SK-N-SH treated with all-trans-retinoic acid at 6 μM for 48 hours (cell line): Measurements from ENCODE around the gene EMD.

Experiments used
- ATAC-seq: fragments of 200-7000 bp; cut with Tn5 transposase; 3 replicates; pipeline ENCODE4 v1.9.1; 2020; ENCODE audit warnings: mild to moderate bottlenecking, moderate library complexity
- ARNTL ChIP-seq: fragments of 450-650 bp; formaldehyde crosslinking; IDR thresholded peaks from 2 replicates; pipeline ENCODE4 v1.5.0; 2020; ENCODE audit warnings: low read depth, mild to moderate bottlenecking, moderate library complexity, borderline replicate concordance
- BACH2 ChIP-seq: fragments of 250-450 bp; sonication (Bioruptor Pico); IDR thresholded peaks from 2 replicates; pipeline ENCODE4 v1.9.0; 2021; ENCODE audit warnings: mild to moderate bottlenecking, borderline replicate concordance
- CREB5 ChIP-seq: fragments of 250-450 bp; sonication (Bioruptor Pico); IDR thresholded peaks from 2 replicates; pipeline ENCODE4 v1.5.1; 2020; ENCODE audit warnings: low read depth, mild to moderate bottlenecking, moderate library complexity
- CSRNP3 ChIP-seq: fragments of 250-450 bp; sonication (Bioruptor Pico); IDR thresholded peaks from 2 replicates; pipeline ENCODE4 v1.5.1; 2021; ENCODE audit warnings: mild to moderate bottlenecking, moderate library complexity
- GLIS3 ChIP-seq: fragments of 250-450 bp; sonication (Bioruptor Pico); IDR thresholded peaks from 2 replicates; pipeline ENCODE4 v1.5.0; 2020; ENCODE audit warnings: mild to moderate bottlenecking, moderate library complexity
- OSR1 ChIP-seq: fragments of 250-450 bp; sonication (Bioruptor Pico); IDR thresholded peaks from 2 replicates; pipeline ENCODE4 v1.8.0; 2022; ENCODE audit warnings: moderate library complexity, mild to moderate bottlenecking, inconsistent platforms
- PATZ1 ChIP-seq: fragments of 250-450 bp; sonication (Bioruptor Pico); IDR thresholded peaks from 2 replicates; pipeline ENCODE4 v1.8.0; 2020; ENCODE audit warnings: mild to moderate bottlenecking, moderate library complexity, borderline replicate concordance
- POU6F1 ChIP-seq: fragments of 250-450 bp; sonication (Bioruptor Pico); IDR thresholded peaks from 2 replicates; pipeline ENCODE4 v1.8.0; 2021; ENCODE audit warnings: low read depth, mild to moderate bottlenecking, moderate library complexity, borderline replicate concordance
- PPARA ChIP-seq: fragments of 250-450 bp; sonication (Bioruptor Pico); IDR thresholded peaks from 2 replicates; pipeline ENCODE4 v1.5.0; 2020; ENCODE audit warnings: mild to moderate bottlenecking, borderline replicate concordance
- TCF4 ChIP-seq: fragments of 250-450 bp; sonication (Bioruptor Pico); IDR thresholded peaks from 2 replicates; pipeline ENCODE4 v1.8.0; 2021; ENCODE audit warnings: mild to moderate bottlenecking, moderate library complexity, borderline replicate concordance
- TOX ChIP-seq: fragments of 250-450 bp; sonication (Bioruptor Pico); IDR thresholded peaks from 2 replicates; pipeline ENCODE4 v1.8.0; 2021; ENCODE audit warnings: mild to moderate bottlenecking, moderate library complexity, borderline replicate concordance
- TSHZ2 ChIP-seq: fragments of 250-450 bp; sonication (Bioruptor Pico); IDR thresholded peaks from 2 replicates; pipeline ENCODE4 v1.5.0; 2020; ENCODE audit warnings: mild to moderate bottlenecking, moderate library complexity
- ZC3H10 ChIP-seq: fragments of 250-450 bp; sonication (Bioruptor Pico); IDR thresholded peaks from 2 replicates; pipeline ENCODE4 v1.5.1; 2021; ENCODE audit warnings: mild to moderate bottlenecking, moderate library complexity
- ZFP3 ChIP-seq: fragments of 250-450 bp; sonication (Bioruptor Pico); IDR thresholded peaks from 2 replicates; pipeline ENCODE4 v1.5.0; 2020; ENCODE audit warnings: mild to moderate bottlenecking, moderate library complexity
- ZFP30 ChIP-seq: fragments of 450-650 bp; formaldehyde crosslinking; IDR thresholded peaks from 2 replicates; pipeline ENCODE4 v1.5.0; 2022; ENCODE audit warnings: mild to moderate bottlenecking, moderate library complexity
- ZNF565 ChIP-seq: fragments of 450-650 bp; formaldehyde crosslinking; conservative IDR thresholded peaks from 2 replicates; pipeline ENCODE4 v1.5.0; 2020; ENCODE audit warnings: low read depth, mild to moderate bottlenecking, moderate library complexity
- ZNF8 ChIP-seq: fragments of 450-650 bp; formaldehyde crosslinking; IDR thresholded peaks from 2 replicates; pipeline ENCODE4 v1.5.0; 2020; ENCODE audit warnings: mild to moderate bottlenecking, moderate library complexity

The EMD gene

GRCh38 chrX:154334496-154334895, 44.6 kb upstream of the EMD start:
- TF ChIP-seq ZC3H10 (CRISPR knock-in tag) (no peak), TOX (CRISPR knock-in tag) (no peak), PATZ1 (CRISPR knock-in tag) (no peak), CREB5 (CRISPR knock-in tag) (no peak), POU6F1 (no peak), GLIS3 (CRISPR knock-in tag) (no peak), ARNTL (CRISPR knock-in tag) (no peak)
- ATAC-seq: no peak

- ATAC-seq: peak; percentile 77
Observed at GRCh38 chrX:154341399-154342298, 37.4 kb upstream of the EMD start.

GRCh38 chrX:154343063-154343462, 36.0 kb upstream of the EMD start:
- ATAC-seq: peak; percentile 0; the same call in 2 of the 3 replicates

GRCh38 chrX:154343620-154344019, 35.5 kb upstream of the EMD start:
- ATAC-seq: peak; percentile 40

GRCh38 chrX:154348114-154348531, 31.0 kb upstream of the EMD start:
- no peak for ATAC-seq
- TF ChIP-seq OSR1 (CRISPR knock-in tag) (no peak), ARNTL (CRISPR knock-in tag) (no peak), TCF4 (CRISPR knock-in tag) (no peak), ZFP30 (CRISPR knock-in tag) (no peak), GLIS3 (CRISPR knock-in tag) (no peak), POU6F1 (no peak), CREB5 (CRISPR knock-in tag) (no peak), ZNF8 (CRISPR knock-in tag) (no peak), ZFP3 (CRISPR knock-in tag) (no peak), CSRNP3 (CRISPR knock-in tag) (no peak), PPARA (CRISPR knock-in tag) (no peak), TSHZ2 (no peak), BACH2 (CRISPR knock-in tag) (no peak), ZNF565 (CRISPR knock-in tag) (no peak), PATZ1 (CRISPR knock-in tag) (no peak)
